MM.1S (cell line): ENCODE results near the gene HLA-DQA1.
"Not testable (repeated sequence)": the region's sequence is repeated elsewhere in the genome, so short reads cannot be mapped to it uniquely, and the experiment has no call there.

Source experiments
- DNase-seq: peaks from one replicate; pipeline ENCODE4 v3.0.0-alpha.2; 2015
- H2AFZ ChIP-seq: fragments of 300-600 bp; sonication (generic); 2 replicates; pipeline ENCODE4 v1.6.0; 2016; ENCODE audit warnings: antibody characterized with exemption, low read length
- H3F3A ChIP-seq: fragments of 300-600 bp; sonication (generic); 2 replicates; pipeline ENCODE4 v1.6.1; 2016; ENCODE audit warnings: mild to moderate bottlenecking, antibody characterized with exemption, low read length, moderate library complexity, mixed read lengths; ENCODE audit not compliant: insufficient read depth
- H3K27ac ChIP-seq: fragments of 300-600 bp; sonication (generic); 2 replicates; pipeline ENCODE4 v1.5.1; 2016; ENCODE audit warnings: mild to moderate bottlenecking, low read length
- H3K27me3 ChIP-seq: fragments of 300-600 bp; sonication (generic); replicated peaks from 2 replicates; pipeline ENCODE4 v1.6.0; 2016; ENCODE audit warnings: low read length; ENCODE audit not compliant: insufficient read depth
- H3K36me3 ChIP-seq: fragments of 300-600 bp; sonication (generic); replicated peaks from 2 replicates; pipeline ENCODE4 v1.6.1; 2016; ENCODE audit warnings: mild to moderate bottlenecking, low read length, mixed read lengths; ENCODE audit not compliant: insufficient read depth
- H3K4me1 ChIP-seq: fragments of 300-600 bp; sonication (generic); 2 replicates; pipeline ENCODE4 v1.6.1; 2016; ENCODE audit warnings: low read length, mixed read lengths
- H3K4me2 ChIP-seq: fragments of 300-600 bp; sonication (generic); 2 replicates; pipeline ENCODE4 v1.6.0; 2016; ENCODE audit warnings: low read depth, low read length
- H3K4me3 ChIP-seq: fragments of 300-600 bp; sonication (generic); 2 replicates; pipeline ENCODE4 v1.5.1; 2016; ENCODE audit warnings: low read length, mixed read lengths
- H3K79me2 ChIP-seq: fragments of 300-600 bp; sonication (generic); 2 replicates; pipeline ENCODE4 v1.6.1; 2016; ENCODE audit warnings: mixed run types, low read length, mixed read lengths
- H3K9ac ChIP-seq: fragments of 300-600 bp; sonication (generic); 2 replicates; pipeline ENCODE4 v1.6.1; 2016; ENCODE audit warnings: low read length, mixed read lengths
- H3K9me2 ChIP-seq: fragments of 300-600 bp; sonication (generic); replicated peaks from 2 replicates; pipeline ENCODE4 v1.6.1; 2016; ENCODE audit warnings: mild to moderate bottlenecking, low read length, mixed read lengths; ENCODE audit not compliant: insufficient read depth
- H3K9me3 ChIP-seq: fragments of 300-600 bp; sonication (generic); replicated peaks from 2 replicates; pipeline ENCODE4 v1.6.1; 2016; ENCODE audit warnings: mild to moderate bottlenecking, low read length, mixed read lengths; ENCODE audit not compliant: insufficient read depth
- H4K20me1 ChIP-seq: fragments of 300-600 bp; sonication (generic); 2 replicates; pipeline ENCODE4 v1.6.1; 2016; ENCODE audit warnings: mild to moderate bottlenecking, low read length, moderate library complexity, mixed read lengths; ENCODE audit not compliant: insufficient read depth
- CTCF ChIP-seq: fragments of 300-600 bp; sonication (generic); IDR thresholded peaks from 2 replicates; pipeline ENCODE4 v1.5.1; 2016; ENCODE audit warnings: antibody characterized with exemption, low read length, mixed read lengths
- EZH2 ChIP-seq: fragments of 300-600 bp; sonication (generic); optimal IDR thresholded peaks from 2 replicates; pipeline ENCODE3; 2017; ENCODE audit warnings: low read depth, mild to moderate bottlenecking, antibody characterized with exemption, low read length, mixed read lengths
- EZH2phosphoT487 ChIP-seq: fragments of 300-600 bp; sonication (generic); IDR thresholded peaks from 2 replicates; pipeline ENCODE4 v1.6.1; 2018; ENCODE audit warnings: antibody characterized with exemption, low read length

HLA-DQA1 gene

DNA sequence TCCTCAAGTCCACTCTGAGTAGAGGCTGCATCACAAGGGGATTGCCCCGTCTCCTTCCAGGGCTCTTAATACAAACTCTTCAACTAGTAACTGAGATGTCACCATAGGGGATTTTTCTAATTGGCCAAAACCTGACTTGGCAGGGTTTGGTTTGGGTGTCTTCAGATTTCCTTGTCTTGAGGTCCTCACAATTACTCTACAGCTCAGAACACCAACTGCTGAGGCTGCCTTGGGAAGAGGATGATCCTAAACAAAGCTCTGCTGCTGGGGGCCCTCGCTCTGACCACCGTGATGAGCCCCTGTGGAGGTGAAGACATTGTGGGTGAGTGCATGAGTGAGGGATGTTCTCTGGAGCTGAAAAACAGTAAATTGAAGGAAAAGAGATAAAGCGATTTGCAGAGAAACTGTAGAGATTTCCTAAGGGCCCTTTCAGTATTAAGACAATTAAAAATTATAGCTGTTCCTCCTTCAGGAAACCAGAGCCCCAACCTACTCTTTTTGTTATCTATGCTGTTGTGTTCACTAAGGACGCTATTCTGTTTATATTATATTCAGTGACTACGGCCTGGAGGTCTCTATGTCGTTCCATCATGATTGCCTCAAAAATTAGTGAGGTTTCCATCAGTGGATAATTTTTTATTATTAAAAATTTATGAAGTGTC is at the start of gene HLA-DQA1:
Gene HLA-DQA1, plus strand, starts transcription at position 188 of the 662 bp plus-strand sequence. Its CDS starts 53 bp downstream, at position 241.
- H3K4me2 ChIP-seq = no peak within 1 kb of the TSS
- no peaks in the 10 kb centered on the region for H3F3A ChIP-seq
- DNase-seq = no peak
- no peaks in the 10 kb centered on the region for H3K79me2 ChIP-seq
- no peak within 1 kb of the TSS for H2AFZ ChIP-seq
- H3K36me3 ChIP-seq = no peaks in the 10 kb centered on the region
- H4K20me1 ChIP-seq = no peaks in the 10 kb centered on the region
- H3K9me2 ChIP-seq = no peaks in the 10 kb centered on the region
- H3K9ac ChIP-seq = no peak within 1 kb of the TSS
- no peaks in the 10 kb centered on the region for H3K27me3 ChIP-seq
- H3K9me3 ChIP-seq = no peaks in the 10 kb centered on the region
- H3K4me3 ChIP-seq = no peak within 1 kb of the TSS
- TF ChIP-seq EZH2 (no peak), EZH2phosphoT487 (no peak), CTCF (no peak)
- H3K4me1 ChIP-seq = no peaks in the 10 kb centered on the region
- H3K27ac ChIP-seq = no peak within 1 kb of the TSS

GRCh38 chr6:32588156-32588555 is 49.0 kb upstream of the HLA-DQA1 start:
- Histone ChIP-seq H3K9me2 (no peaks in the 10 kb centered on the region), H3F3A (no peaks in the 10 kb centered on the region), H3K27ac (no peak overlapping the region), H4K20me1 (no peaks in the 10 kb centered on the region), H3K4me3 (no peak overlapping the region), H2AFZ (no peak overlapping the region), H3K4me1 (no peaks in the 10 kb centered on the region), H3K36me3 (no peaks in the 10 kb centered on the region), H3K4me2 (no peak overlapping the region), H3K9me3 (no peaks in the 10 kb centered on the region), H3K9ac (no peak overlapping the region), H3K79me2 (no peaks in the 10 kb centered on the region), H3K27me3 (no peaks in the 10 kb centered on the region)
- no peak for DNase-seq
- TF ChIP-seq CTCF = no peak
- TF ChIP-seq EZH2 = no peak
- no peak for TF ChIP-seq EZH2phosphoT487

- H3K9me2 ChIP-seq = no peaks in the 10 kb centered on the region
- H3K9ac ChIP-seq = no peak within 1 kb of the TSS
- no peaks in the 10 kb centered on the region for H3K9me3 ChIP-seq
- no peak within 1 kb of the TSS for H3K4me3 ChIP-seq
- H3K79me2 ChIP-seq = no peaks in the 10 kb centered on the region
- H2AFZ ChIP-seq = no peak within 1 kb of the TSS
- no peaks in the 10 kb centered on the region for H3K27me3 ChIP-seq
- H3K4me1 ChIP-seq = no peaks in the 10 kb centered on the region
- no peak within 1 kb of the TSS for H3K27ac ChIP-seq
- TF ChIP-seq CTCF (no peak), EZH2 (no peak)
- H3F3A ChIP-seq = no peaks in the 10 kb centered on the region
- DNase-seq = peak; percentile 26
- no peaks in the 10 kb centered on the region for H4K20me1 ChIP-seq
- H3K36me3 ChIP-seq = no peaks in the 10 kb centered on the region
- no peak within 1 kb of the TSS for H3K4me2 ChIP-seq
Observed at GRCh38 chr6:32589596-32590449, 47.4 kb upstream of the HLA-DQA1 start, which contains the start of gene HLA-DRB1. HLA-DRB1 (minus strand) TSS chr6:32589848; CDS start chr6:32589742, 106 bp downstream.

GRCh38 chr6:32590713-32591112 is 46.5 kb upstream of the HLA-DQA1 start:
- not testable (repeated sequence) for H3K79me2 ChIP-seq, H3K4me1 ChIP-seq, H3K27me3 ChIP-seq, H3K4me3 ChIP-seq, H3K4me2 ChIP-seq, H3K27ac ChIP-seq, H4K20me1 ChIP-seq, H3K9ac ChIP-seq, H3K36me3 ChIP-seq, H3F3A ChIP-seq, DNase-seq, H3K9me3 ChIP-seq, H2AFZ ChIP-seq, H3K9me2 ChIP-seq
